A549 (cell line): ENCODE data around the gene PTPN6. TPM values are rescaled to one million over a fixed set of nuclear protein-coding genes. Genes with fewer than 3 reads are reported as not detected.
A peak's percentile ranks its signal among the peaks of the same experiment; 100 is the strongest.

Experiments used
- ATAC-seq, 2 experiments: fragments of 200-7000 bp in 1 of 2; fragments of >200 bp in 1 of 2; cut with Nextera tagmentation in 1 of 2; cut with Tn5 transposase in 1 of 2; 3 replicates each; pipeline versions ENCODE4 v1.8.0 to v1.9.1; 2018 to 2020; ENCODE audit warnings: mild to moderate bottlenecking in 1 of 2, moderate library complexity in 1 of 2
- CTCF ChIA-PET: fragments of 300-600 bp; sonication (Branson Sonifier 250); formaldehyde crosslinking; extraction: SDS; loops from one replicate; lab custom pipeline; 2021; ENCODE audit warnings: antibody characterized with exemption, inconsistent platforms; lab: Yijun Ruan, JAX
- POLR2A ChIA-PET: fragments of 350-600 bp; formaldehyde crosslinking; extraction: SDS; loops from one replicate; lab custom pipeline; 2021; ENCODE audit warnings: antibody characterized with exemption, inconsistent platforms; lab: Yijun Ruan, JAX
- DNase-seq, 2 experiments: peaks; one replicate each; pipeline versions ENCODE4 v3.0.0 to v3.0.0-alpha.2; 2011 to 2016; ENCODE audit warnings: low read depth in 1 of 2, low spot score in 1 of 2
- FAIRE-seq: peaks from 2 replicates; lab custom pipeline; 2011; peaks lifted over from hg19 to GRCh38; lab: Jason Lieb, UNC
- H3K27ac ChIP-seq, 2 experiments: fragments of >200 bp; sonication (Bioruptor Twin); formaldehyde crosslinking; 3 replicates each; pipeline ENCODE4 v1.5.1; 2016 to 2017
- H3K4me1 ChIP-seq: fragments of >200 bp; sonication (Bioruptor Twin); formaldehyde crosslinking; 3 replicates; pipeline ENCODE4 v1.6.1; 2016
- H3K4me2 ChIP-seq: fragments of >200 bp; sonication (Bioruptor Twin); formaldehyde crosslinking; 3 replicates; pipeline ENCODE4 v1.6.1; 2016
- H3K4me3 ChIP-seq: fragments of >200 bp; sonication (Bioruptor Twin); formaldehyde crosslinking; 3 replicates; pipeline ENCODE4 v1.5.1; 2016
- H3K9me3 ChIP-seq: fragments of >200 bp; sonication (Bioruptor Twin); formaldehyde crosslinking; 3 replicates; pipeline ENCODE4 v1.6.1; 2016
- BHLHE40 ChIP-seq: IDR thresholded peaks from 2 replicates; pipeline ENCODE4 v1.6.1; 2012; ENCODE audit warnings: low read depth, low read length, inconsistent platforms
- CBX2 ChIP-seq: fragments of 200-600 bp; sonication (generic); IDR thresholded peaks from 2 replicates; pipeline ENCODE4 v1.6.1; 2016; ENCODE audit warnings: low read depth, mild to moderate bottlenecking, borderline replicate concordance
- CEBPB ChIP-seq, 2 experiments: fragments of >200 bp in 1 of 2; sonication (Bioruptor Twin) in 1 of 2; formaldehyde crosslinking in 1 of 2; IDR thresholded peaks; 2 replicates each; pipeline ENCODE4 v1.6.1; 2012 to 2016
- EHF ChIP-seq: fragments of 250-450 bp; sonication (Bioruptor Pico); IDR thresholded peaks from 2 replicates; pipeline ENCODE4 v1.5.0; 2020; ENCODE audit warnings: mild to moderate bottlenecking
- ESRRA ChIP-seq: fragments of 150-350 bp; IDR thresholded peaks from 2 replicates; pipeline ENCODE4 v1.6.1; 2014; ENCODE audit warnings: mild to moderate bottlenecking, low read length, borderline replicate concordance
- FOSB ChIP-seq: fragments of 250-450 bp; sonication (Bioruptor Pico); IDR thresholded peaks from 2 replicates; pipeline ENCODE4 v1.5.0; 2020; ENCODE audit warnings: mild to moderate bottlenecking, moderate library complexity
- HOXB13 ChIP-seq: fragments of 250-450 bp; sonication (Bioruptor Pico); IDR thresholded peaks from 2 replicates; pipeline ENCODE4 v1.5.0; 2020; ENCODE audit warnings: low read depth, mild to moderate bottlenecking, moderate library complexity
- HOXB5 ChIP-seq: fragments of 250-450 bp; sonication (Bioruptor Pico); IDR thresholded peaks from 2 replicates; pipeline ENCODE4 v1.5.0; 2020; ENCODE audit warnings: mild to moderate bottlenecking, moderate library complexity
- JUN ChIP-seq, 2 experiments: fragments of >200 bp; sonication (Bioruptor Twin); formaldehyde crosslinking; IDR thresholded peaks; 2 replicates in 1 of 2; 3 replicates in 1 of 2; pipeline ENCODE4 v1.6.1; 2016 to 2017
- JUNB ChIP-seq: fragments of >200 bp; sonication (Bioruptor Twin); formaldehyde crosslinking; IDR thresholded peaks from 2 replicates; pipeline ENCODE4 v1.6.1; 2016
- KDM5A ChIP-seq: fragments of 200-600 bp; sonication (generic); IDR thresholded peaks from 2 replicates; pipeline ENCODE4 v1.6.1; 2016; ENCODE audit warnings: antibody characterized with exemption, mild to moderate bottlenecking
- NPAS2 ChIP-seq: fragments of 250-450 bp; sonication (Bioruptor Pico); IDR thresholded peaks from 2 replicates; pipeline ENCODE4 v1.8.0; 2022; ENCODE audit warnings: mild to moderate bottlenecking, moderate library complexity, borderline replicate concordance
- POLR2A ChIP-seq: IDR thresholded peaks from 2 replicates; pipeline ENCODE4 v1.6.1; 2012; ENCODE audit warnings: mild to moderate bottlenecking, low read length
- POLR2AphosphoS2 ChIP-seq: conservative IDR thresholded peaks from 2 replicates; pipeline ENCODE4 v1.6.1; 2012; ENCODE audit warnings: low read length, improper control_type of control experiment, inconsistent platforms
- RAD21 ChIP-seq, 2 experiments: fragments of >200 bp in 1 of 2; sonication (Bioruptor Twin) in 1 of 2; formaldehyde crosslinking in 1 of 2; IDR thresholded peaks in 1 of 2; conservative IDR thresholded peaks in 1 of 2; 2 replicates in 1 of 2; 3 replicates in 1 of 2; pipeline ENCODE4 v1.6.1; 2012 to 2018; ENCODE audit warnings: inconsistent platforms in 1 of 2
- RARB ChIP-seq: fragments of 250-450 bp; sonication (Bioruptor Pico); IDR thresholded peaks from 2 replicates; pipeline ENCODE4 v1.8.0; 2021; ENCODE audit warnings: mild to moderate bottlenecking, moderate library complexity
- RCOR1 ChIP-seq: fragments of 150-350 bp; IDR thresholded peaks from 2 replicates; pipeline ENCODE4 v1.6.1; 2014; ENCODE audit warnings: antibody characterized with exemption, low read length, low read depth
- SMC3 ChIP-seq: fragments of >200 bp; sonication (Bioruptor Twin); formaldehyde crosslinking; IDR thresholded peaks from 3 replicates; pipeline ENCODE4 v1.6.1; 2018; ENCODE audit warnings: inconsistent platforms
- TFCP2L1 ChIP-seq: fragments of 250-450 bp; sonication (Bioruptor Pico); IDR thresholded peaks from 2 replicates; pipeline ENCODE4 v1.5.0; 2021; ENCODE audit warnings: mild to moderate bottlenecking
- ZC3H11A ChIP-seq: fragments of 450-650 bp; IDR thresholded peaks from 2 replicates; pipeline ENCODE4 v1.6.1; 2014; ENCODE audit warnings: antibody characterized with exemption, mild to moderate bottlenecking
- ZNF302 ChIP-seq: fragments of 250-450 bp; sonication (Bioruptor Pico); IDR thresholded peaks from 2 replicates; pipeline ENCODE4 v1.9.0; 2021; ENCODE audit warnings: inconsistent platforms, mild to moderate bottlenecking, moderate library complexity
- ZSCAN20 ChIP-seq: fragments of 250-450 bp; sonication (Bioruptor Pico); IDR thresholded peaks from 2 replicates; pipeline ENCODE4 v1.8.0; 2022; ENCODE audit warnings: mild to moderate bottlenecking, moderate library complexity
- WGBS: methylation state at CpG from one replicate; pipeline ENCODE4 v1.1.6; 2017; ENCODE audit errors: missing lambda C conversion rate; 5-methylcytosine and 5-hydroxymethylcytosine counted together
- polyA plus RNA-seq, 4 experiments: library from polyadenylated mRNA; depleted of rRNA in 3 of 4; stranded (reverse); fragments of >200 nt; fragmentation: RNase III in 1 of 4; extraction: RNeasy Plus Mini Kit Qiagen cat#74134 plus additional on column Dnase treatment in 1 of 4; gene quantifications; 2 replicates in 3 of 4; 3 replicates in 1 of 4; pipeline ENCODE4 v1.2.3, GENCODE V29; 2011 to 2017
- TF ChIP-seq, protein P1 (sequence below): fragments of 200-600 bp; sonication (generic); IDR thresholded peaks from 2 replicates; pipeline ENCODE4 v1.6.1; 2016; ENCODE audit warnings: antibody characterized with exemption, mild to moderate bottlenecking, moderate library complexity
- TF ChIP-seq, protein P2 (sequence below): fragments of 250-450 bp; sonication (Bioruptor Pico); IDR thresholded peaks from 2 replicates; pipeline ENCODE4 v1.5.0; 2020; ENCODE audit warnings: low read depth, mild to moderate bottlenecking, moderate library complexity
- TF ChIP-seq, protein P3 (sequence below): fragments of >200 bp; sonication (Bioruptor Twin); formaldehyde crosslinking; IDR thresholded peaks from 3 replicates; pipeline ENCODE4 v1.6.1; 2016
- TF ChIP-seq, protein P4 (sequence below): IDR thresholded peaks from 2 replicates; pipeline ENCODE4 v1.6.1; 2012; ENCODE audit warnings: low read depth, borderline replicate concordance
- TF ChIP-seq, protein P5 (sequence below): fragments of 150-350 bp; IDR thresholded peaks from 2 replicates; pipeline ENCODE4 v1.6.1; 2014; ENCODE audit warnings: low read depth, mild to moderate bottlenecking, low read length

Gene PTPN6
- polyA plus RNA-seq, 2 of the 4 experiments (the other 2 are of a cell fraction) = 15.1 to 18.9 TPM

DNA sequence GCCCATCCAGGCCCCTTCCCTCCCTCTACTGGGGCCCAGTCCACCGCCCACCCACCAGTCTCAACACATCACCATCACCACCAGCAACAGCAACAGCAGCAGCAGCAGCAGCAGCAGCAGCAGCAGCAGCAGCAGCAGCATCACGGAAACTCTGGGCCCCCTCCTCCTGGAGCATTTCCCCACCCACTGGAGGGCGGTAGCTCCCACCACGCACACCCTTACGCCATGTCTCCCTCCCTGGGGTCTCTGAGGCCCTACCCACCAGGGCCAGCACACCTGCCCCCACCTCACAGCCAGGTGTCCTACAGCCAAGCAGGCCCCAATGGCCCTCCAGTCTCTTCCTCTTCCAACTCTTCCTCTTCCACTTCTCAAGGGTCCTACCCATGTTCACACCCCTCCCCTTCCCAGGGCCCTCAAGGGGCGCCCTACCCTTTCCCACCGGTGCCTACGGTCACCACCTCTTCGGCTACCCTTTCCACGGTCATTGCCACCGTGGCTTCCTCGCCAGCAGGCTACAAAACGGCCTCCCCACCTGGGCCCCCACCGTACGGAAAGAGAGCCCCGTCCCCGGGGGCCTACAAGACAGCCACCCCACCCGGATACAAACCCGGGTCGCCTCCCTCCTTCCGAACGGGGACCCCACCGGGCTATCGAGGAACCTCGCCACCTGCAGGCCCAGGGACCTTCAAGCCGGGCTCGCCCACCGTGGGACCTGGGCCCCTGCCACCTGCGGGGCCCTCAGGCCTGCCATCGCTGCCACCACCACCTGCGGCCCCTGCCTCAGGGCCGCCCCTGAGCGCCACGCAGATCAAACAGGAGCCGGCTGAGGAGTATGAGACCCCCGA is 14.3 kb upstream of the PTPN6 start:
- H3K4me2 ChIP-seq = peak overlapping the region; percentile 73
- CTCF ChIA-PET = interaction anchor here (0.9 to 22.6 kb wide), 12 partner anchors 5 to 171 kb away, joined by 3 to 370 read pairs (median 17); partner anchors contain the start of genes ATN1, C12orf57, PTPN6 and RNU7-1
- POLR2A ChIA-PET = interaction anchor here (1.2 to 3.8 kb wide), 4 partner anchors 11 to 69 kb away, joined by 4 to 44 read pairs (median 8); partner anchors contain the start of genes SPSB2 and TPI1

DNA sequence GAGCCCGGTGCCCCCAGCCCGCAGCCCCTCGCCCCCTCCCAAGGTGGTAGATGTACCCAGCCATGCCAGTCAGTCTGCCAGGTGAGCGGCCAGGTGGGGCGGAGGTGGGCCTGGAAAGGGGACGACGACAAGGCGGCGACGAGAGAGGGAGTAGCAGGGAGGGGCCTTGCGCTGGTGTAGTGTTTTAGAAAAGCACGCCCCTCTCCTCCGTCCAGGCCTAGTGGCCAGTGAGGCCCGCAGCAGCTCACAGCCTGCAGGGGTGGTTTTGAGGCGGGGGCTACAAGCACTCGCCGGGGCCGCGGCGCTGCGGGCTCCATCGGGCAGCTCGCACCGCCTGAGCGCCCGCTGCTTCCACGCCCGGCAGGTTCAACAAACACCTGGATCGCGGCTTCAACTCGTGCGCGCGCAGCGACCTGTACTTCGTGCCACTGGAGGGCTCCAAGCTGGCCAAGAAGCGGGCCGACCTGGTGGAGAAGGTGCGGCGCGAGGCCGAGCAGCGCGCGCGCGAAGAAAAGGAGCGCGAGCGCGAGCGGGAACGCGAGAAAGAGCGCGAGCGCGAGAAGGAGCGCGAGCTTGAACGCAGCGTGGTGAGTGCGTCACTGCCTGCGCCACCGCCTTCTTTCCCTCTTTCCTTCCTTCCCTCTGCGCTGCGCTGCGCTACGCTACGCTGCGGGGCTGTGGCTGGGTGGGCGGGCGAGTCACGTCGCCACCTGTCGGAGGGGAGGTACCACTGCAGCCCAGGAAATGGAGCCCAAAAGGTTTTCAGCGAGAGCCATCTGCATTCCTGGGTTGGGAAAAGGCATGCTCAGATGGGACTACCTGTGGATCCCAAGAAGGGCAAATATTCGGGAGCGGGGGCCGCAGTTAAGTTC is 13.4 kb upstream of the PTPN6 start:
- FAIRE-seq (peak; percentile 86), ATAC-seq (peak; percentile 86 to 93)
- TF ChIP-seq JUNB (no peak), HOXB5 (CRISPR knock-in tag) (peak; percentile 94), RAD21 (conservative IDR thresholded peaks at IDR 0.05 in 1 of 2, IDR thresholded peaks at IDR 0.05 in 1 of 2) (peak; percentile 37 to 40; a peak in 4 of 5 replicates), CEBPB (IDR thresholded peaks at IDR 0.05) (peak in 1 of 2 experiments; percentile 20; a peak in 1 of 4 replicates), SMC3 (peak; percentile 52), JUN (IDR thresholded peaks at IDR 0.05) (peak; percentile 97 to 99), ESRRA (no peak), ZC3H11A (no peak), KDM5A (no peak), BHLHE40 (no peak), HOXB13 (peak; percentile 95), POLR2AphosphoS2 (no peak; the same call in 1 of the 2 replicates), TFCP2L1 (CRISPR knock-in tag) (peak; percentile 91), EHF (CRISPR knock-in tag) (peak; percentile 95), RCOR1 (no peak), CBX2 (no peak), ZSCAN20 (no peak), FOSB (CRISPR knock-in tag) (peak; percentile 91), RARB (peak; percentile 75)
- TF ChIP-seq, protein P1, sequence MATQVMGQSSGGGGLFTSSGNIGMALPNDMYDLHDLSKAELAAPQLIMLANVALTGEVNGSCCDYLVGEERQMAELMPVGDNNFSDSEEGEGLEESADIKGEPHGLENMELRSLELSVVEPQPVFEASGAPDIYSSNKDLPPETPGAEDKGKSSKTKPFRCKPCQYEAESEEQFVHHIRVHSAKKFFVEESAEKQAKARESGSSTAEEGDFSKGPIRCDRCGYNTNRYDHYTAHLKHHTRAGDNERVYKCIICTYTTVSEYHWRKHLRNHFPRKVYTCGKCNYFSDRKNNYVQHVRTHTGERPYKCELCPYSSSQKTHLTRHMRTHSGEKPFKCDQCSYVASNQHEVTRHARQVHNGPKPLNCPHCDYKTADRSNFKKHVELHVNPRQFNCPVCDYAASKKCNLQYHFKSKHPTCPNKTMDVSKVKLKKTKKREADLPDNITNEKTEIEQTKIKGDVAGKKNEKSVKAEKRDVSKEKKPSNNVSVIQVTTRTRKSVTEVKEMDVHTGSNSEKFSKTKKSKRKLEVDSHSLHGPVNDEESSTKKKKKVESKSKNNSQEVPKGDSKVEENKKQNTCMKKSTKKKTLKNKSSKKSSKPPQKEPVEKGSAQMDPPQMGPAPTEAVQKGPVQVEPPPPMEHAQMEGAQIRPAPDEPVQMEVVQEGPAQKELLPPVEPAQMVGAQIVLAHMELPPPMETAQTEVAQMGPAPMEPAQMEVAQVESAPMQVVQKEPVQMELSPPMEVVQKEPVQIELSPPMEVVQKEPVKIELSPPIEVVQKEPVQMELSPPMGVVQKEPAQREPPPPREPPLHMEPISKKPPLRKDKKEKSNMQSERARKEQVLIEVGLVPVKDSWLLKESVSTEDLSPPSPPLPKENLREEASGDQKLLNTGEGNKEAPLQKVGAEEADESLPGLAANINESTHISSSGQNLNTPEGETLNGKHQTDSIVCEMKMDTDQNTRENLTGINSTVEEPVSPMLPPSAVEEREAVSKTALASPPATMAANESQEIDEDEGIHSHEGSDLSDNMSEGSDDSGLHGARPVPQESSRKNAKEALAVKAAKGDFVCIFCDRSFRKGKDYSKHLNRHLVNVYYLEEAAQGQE = peak; percentile 81
- TF ChIP-seq, protein P2, sequence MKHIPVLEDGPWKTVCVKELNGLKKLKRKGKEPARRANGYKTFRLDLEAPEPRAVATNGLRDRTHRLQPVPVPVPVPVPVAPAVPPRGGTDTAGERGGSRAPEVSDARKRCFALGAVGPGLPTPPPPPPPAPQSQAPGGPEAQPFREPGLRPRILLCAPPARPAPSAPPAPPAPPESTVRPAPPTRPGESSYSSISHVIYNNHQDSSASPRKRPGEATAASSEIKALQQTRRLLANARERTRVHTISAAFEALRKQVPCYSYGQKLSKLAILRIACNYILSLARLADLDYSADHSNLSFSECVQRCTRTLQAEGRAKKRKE (CRISPR knock-in tag) = peak; percentile 79
- TF ChIP-seq, protein P3, sequence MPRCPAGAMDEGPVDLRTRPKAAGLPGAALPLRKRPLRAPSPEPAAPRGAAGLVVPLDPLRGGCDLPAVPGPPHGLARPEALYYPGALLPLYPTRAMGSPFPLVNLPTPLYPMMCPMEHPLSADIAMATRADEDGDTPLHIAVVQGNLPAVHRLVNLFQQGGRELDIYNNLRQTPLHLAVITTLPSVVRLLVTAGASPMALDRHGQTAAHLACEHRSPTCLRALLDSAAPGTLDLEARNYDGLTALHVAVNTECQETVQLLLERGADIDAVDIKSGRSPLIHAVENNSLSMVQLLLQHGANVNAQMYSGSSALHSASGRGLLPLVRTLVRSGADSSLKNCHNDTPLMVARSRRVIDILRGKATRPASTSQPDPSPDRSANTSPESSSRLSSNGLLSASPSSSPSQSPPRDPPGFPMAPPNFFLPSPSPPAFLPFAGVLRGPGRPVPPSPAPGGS = peak; percentile 92
- TF ChIP-seq, protein P4, sequence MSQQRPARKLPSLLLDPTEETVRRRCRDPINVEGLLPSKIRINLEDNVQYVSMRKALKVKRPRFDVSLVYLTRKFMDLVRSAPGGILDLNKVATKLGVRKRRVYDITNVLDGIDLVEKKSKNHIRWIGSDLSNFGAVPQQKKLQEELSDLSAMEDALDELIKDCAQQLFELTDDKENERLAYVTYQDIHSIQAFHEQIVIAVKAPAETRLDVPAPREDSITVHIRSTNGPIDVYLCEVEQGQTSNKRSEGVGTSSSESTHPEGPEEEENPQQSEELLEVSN = peak; percentile 99
- TF ChIP-seq, protein P5, sequence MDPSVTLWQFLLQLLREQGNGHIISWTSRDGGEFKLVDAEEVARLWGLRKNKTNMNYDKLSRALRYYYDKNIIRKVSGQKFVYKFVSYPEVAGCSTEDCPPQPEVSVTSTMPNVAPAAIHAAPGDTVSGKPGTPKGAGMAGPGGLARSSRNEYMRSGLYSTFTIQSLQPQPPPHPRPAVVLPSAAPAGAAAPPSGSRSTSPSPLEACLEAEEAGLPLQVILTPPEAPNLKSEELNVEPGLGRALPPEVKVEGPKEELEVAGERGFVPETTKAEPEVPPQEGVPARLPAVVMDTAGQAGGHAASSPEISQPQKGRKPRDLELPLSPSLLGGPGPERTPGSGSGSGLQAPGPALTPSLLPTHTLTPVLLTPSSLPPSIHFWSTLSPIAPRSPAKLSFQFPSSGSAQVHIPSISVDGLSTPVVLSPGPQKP = no peak

More for the DNA sequence above, 14.3 kb upstream of the PTPN6 start:
- WGBS = 86% methylated on average over 19 of the region's 36 CpGs
- no peak for TF ChIP-seq NPAS2 (CRISPR knock-in tag)
- no peak for TF ChIP-seq POLR2A
- no peak for TF ChIP-seq ZNF302 (CRISPR knock-in tag)
- ATAC-seq (peak in 1 of 2 experiments; percentile 3; a peak in 3 of 6 replicates), DNase-seq (no peak), FAIRE-seq (no peak)
- peak overlapping the region; percentile 81 to 92 for H3K27ac ChIP-seq
- peaks cover 48% of the 10 kb centered on the region for H3K4me1 ChIP-seq
- H3K4me3 ChIP-seq = peak overlapping the region; percentile 49
- no peaks in the 10 kb centered on the region for H3K9me3 ChIP-seq

More for the DNA sequence above, 13.4 kb upstream of the PTPN6 start:
- H3K9me3 ChIP-seq = no peaks in the 10 kb centered on the region
- CTCF ChIA-PET = interaction anchor here (0.6 to 22.6 kb wide), 21 partner anchors 10 to 170 kb away, joined by 3 to 370 read pairs (median 5); partner anchors contain the start of genes ATN1, LRRC23, SPSB2 and TPI1
- peak; percentile 80 to 98 for DNase-seq
- peaks cover 45% of the 10 kb centered on the region for H3K4me1 ChIP-seq
- peak overlapping the region; percentile 49 for H3K4me3 ChIP-seq
- POLR2A ChIA-PET = interaction anchor here (0.6 to 3.8 kb wide), 8 partner anchors 9 to 70 kb away, joined by 3 to 44 read pairs (median 6); partner anchors contain the start of genes SPSB2 and TPI1
- WGBS = 10% methylated on average over 49 of the region's 80 CpGs
- H3K27ac ChIP-seq = peak overlapping the region; percentile 81 to 92
- H3K4me2 ChIP-seq = peak overlapping the region; percentile 73
